Activated T-cell treated with anti-CD3 and anti-CD28 coated beads, Interleukin-2, amount 50 U/mL, for 72 hours (primary cell): ENCODE results near the gene USP37. TPM values are rescaled to one million over a fixed set of nuclear protein-coding genes. Genes with fewer than 3 reads are reported as not detected.

Source experiments
- ATAC-seq, 2 donors: fragments of 150-1000 bp; cut with Tn5 transposase; replicated peaks in 1 of 2; 2 replicates each; pipeline ENCODE4 v1.10.0; 2021; ENCODE audit warnings: moderate library complexity in 2 of 2, mild to moderate bottlenecking in 1 of 2
- DNase-seq, 2 donors: peaks; one replicate each; pipeline ENCODE4 v3.0.0; 2021 to 2022; ENCODE audit warnings: mixed read lengths in 1 of 2
- H3K27ac Mint-ChIP-seq: one replicate; pipeline ENCODE4 v1.8.0; 2022; ENCODE audit warnings: mild to moderate bottlenecking, moderate library complexity, mixed read lengths
- H3K27me3 Mint-ChIP-seq: one replicate; pipeline ENCODE4 v1.8.0; 2022; ENCODE audit warnings: low read depth, mixed read lengths
- H3K36me3 Mint-ChIP-seq, 2 donors: one replicate each; pipeline ENCODE4 v1.8.0; 2022; ENCODE audit warnings: mixed read lengths in 2 of 2, mild to moderate bottlenecking in 1 of 2; ENCODE audit not compliant: insufficient read depth in 2 of 2
- H3K4me1 Mint-ChIP-seq: one replicate; pipeline ENCODE4 v1.8.0; 2022; ENCODE audit warnings: low read depth, mixed read lengths
- H3K4me3 Mint-ChIP-seq, 2 donors: one replicate each; pipeline ENCODE4 v1.8.0; 2022; ENCODE audit warnings: mild to moderate bottlenecking in 2 of 2, mixed read lengths in 2 of 2, moderate library complexity in 2 of 2
- H3K9me3 Mint-ChIP-seq, 2 donors: one replicate each; pipeline ENCODE4 v1.8.0; 2022; ENCODE audit warnings: mixed read lengths in 2 of 2
- total RNA-seq, 2 donors: library from RNA; stranded (reverse); gene quantifications; one replicate each; pipeline ENCODE4 v1.2.3, GENCODE V29; 2022

USP37 gene
- total RNA-seq, 2 donors from 2014 or later, result 31.6 to 35.3 TPM

DNA sequence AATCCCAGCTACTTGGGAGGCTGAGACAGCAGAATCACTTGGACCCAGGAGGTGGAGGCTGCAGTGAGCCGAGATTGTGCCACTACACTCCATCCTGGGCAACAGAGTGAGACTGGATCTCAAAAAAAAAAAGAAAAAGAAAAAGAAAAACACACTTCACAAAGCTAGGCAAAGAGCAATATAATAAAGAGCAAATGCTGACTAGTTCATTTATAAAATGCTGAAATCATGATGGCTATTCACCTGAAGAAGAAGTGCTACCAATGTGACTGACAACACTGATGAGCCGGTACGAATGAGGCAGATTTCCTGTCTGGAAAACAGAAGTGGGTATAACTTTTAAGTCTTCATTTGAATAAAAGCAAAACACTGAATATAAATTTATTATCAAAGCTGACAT lies 111.3 kb downstream of the USP37 start:
- Mint-ChIP-seq H3K4me1 (no peaks in the 10 kb centered on the region), H3K4me3 (no peak overlapping the region), H3K36me3 (peaks cover 15 to 42% of the 10 kb centered on the region in 2 donors), H3K27me3 (no peaks in the 10 kb centered on the region), H3K27ac (no peak overlapping the region), H3K9me3 (peaks cover 0 to 5% of the 10 kb centered on the region in 2 donors)
- no peak for DNase-seq
- no peak for ATAC-seq

DNA sequence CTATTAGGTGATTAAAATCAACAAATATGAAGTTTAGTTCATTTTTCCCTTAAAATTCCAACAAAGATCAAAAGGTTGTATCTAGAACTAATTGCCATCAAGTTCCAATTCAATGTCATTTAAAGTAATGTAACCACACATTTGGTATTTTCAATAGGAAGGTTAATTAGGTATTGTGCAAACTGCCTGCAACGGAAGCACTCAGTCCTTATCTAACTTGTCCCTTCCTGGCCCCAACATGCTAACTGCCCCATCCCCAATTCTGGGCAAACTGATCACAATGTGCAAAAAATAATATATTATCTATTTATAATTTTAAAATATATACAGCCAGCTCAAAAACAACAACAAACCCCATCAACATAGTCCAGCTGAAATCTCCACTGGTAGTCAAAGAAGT lies 116.1 kb downstream of the USP37 start:
- H3K27ac Mint-ChIP-seq, result no peak overlapping the region
- H3K4me1 Mint-ChIP-seq, result no peaks in the 10 kb centered on the region
- DNase-seq (no peak), ATAC-seq (no peak)
- peaks cover 13 to 43% of the 10 kb centered on the region in 2 donors for H3K36me3 Mint-ChIP-seq
- H3K27me3 Mint-ChIP-seq, result no peaks in the 10 kb centered on the region
- peaks cover 0 to 5% of the 10 kb centered on the region in 2 donors for H3K9me3 Mint-ChIP-seq
- no peak overlapping the region for H3K4me3 Mint-ChIP-seq

DNA sequence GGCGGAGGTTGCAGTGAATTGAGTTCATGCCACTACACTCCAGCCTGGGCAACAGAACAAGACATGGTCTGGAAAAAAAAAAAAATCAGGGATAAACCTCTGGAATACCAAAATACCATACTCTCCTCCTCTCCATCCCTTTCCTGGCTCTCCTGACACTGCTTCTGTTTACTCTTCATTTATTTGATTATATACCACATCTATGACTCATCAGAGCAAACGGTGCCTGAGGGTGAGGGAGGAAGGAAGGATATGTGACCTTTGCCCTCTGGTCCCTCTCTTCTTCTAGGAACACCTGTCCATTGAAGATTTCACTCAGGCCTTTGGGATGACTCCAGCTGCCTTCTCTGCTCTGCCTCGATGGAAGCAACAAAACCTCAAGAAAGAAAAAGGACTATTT lies 119.2 kb downstream of the USP37 start:
- ATAC-seq, result no peak
- no peak overlapping the region for H3K27ac Mint-ChIP-seq

DNA sequence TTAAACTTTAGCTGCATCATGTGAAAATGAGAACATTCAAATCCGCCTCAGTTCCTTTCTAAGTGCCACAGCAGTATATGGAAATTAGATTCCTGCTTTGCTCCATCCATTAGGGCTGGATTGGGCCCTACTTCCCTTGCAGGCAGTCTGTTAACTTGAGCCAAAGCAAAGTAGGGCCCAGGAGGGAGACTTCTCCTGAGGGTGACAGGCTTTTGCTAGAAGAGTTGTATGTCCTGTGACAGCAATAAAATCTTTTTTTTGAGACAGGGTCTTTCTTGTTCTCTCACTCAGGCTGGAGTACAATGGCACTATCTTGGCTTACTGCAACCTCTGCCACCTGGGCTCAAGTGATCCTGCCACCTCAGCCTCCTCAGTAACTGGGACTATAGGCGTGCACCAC lies 121.1 kb downstream of the USP37 start:
- ATAC-seq (no peak), DNase-seq (no peak)
- Mint-ChIP-seq H3K27me3 (no peaks in the 10 kb centered on the region), H3K4me3 (no peak overlapping the region), H3K36me3 (peaks cover 2 to 16% of the 10 kb centered on the region in 2 donors), H3K4me1 (no peaks in the 10 kb centered on the region), H3K9me3 (no peaks in the 10 kb centered on the region), H3K27ac (no peak overlapping the region)

More for the DNA sequence above, 119.2 kb downstream of the USP37 start:
- H3K4me1 Mint-ChIP-seq, result no peaks in the 10 kb centered on the region
- H3K27me3 Mint-ChIP-seq, result no peaks in the 10 kb centered on the region
- H3K36me3 Mint-ChIP-seq, result peaks cover 2 to 20% of the 10 kb centered on the region in 2 donors
- H3K9me3 Mint-ChIP-seq, result no peaks in the 10 kb centered on the region
- no peak overlapping the region for H3K4me3 Mint-ChIP-seq
- DNase-seq, result no peak

DNA sequence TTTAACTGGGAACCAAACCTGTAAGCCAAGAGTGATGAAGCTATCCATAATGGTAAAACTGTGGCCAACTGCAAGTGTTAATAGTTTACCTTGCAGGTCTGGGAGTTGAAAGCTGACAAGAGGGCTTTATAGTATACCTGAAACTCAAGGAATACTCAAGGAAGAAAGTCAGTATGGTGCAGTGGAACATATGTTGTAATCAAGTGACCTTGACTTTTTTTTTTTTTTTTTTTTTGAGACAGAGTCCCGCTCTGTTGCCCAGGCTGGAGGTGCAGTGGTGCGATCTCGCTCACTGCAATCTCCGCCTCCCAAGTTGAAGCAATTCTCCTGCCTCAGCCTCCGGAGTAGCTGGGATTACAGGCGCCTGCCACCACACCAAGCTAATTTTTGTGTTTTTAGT lies 121.6 kb downstream of the USP37 start:
- no peaks in the 10 kb centered on the region for H3K27me3 Mint-ChIP-seq
- ATAC-seq (no peak), DNase-seq (no peak)
- no peaks in the 10 kb centered on the region for H3K4me1 Mint-ChIP-seq
- no peaks in the 10 kb centered on the region for H3K9me3 Mint-ChIP-seq
- H3K4me3 Mint-ChIP-seq, result no peak overlapping the region
- H3K36me3 Mint-ChIP-seq, result peaks cover 2 to 15% of the 10 kb centered on the region in 2 donors
- H3K27ac Mint-ChIP-seq, result no peak overlapping the region

DNA sequence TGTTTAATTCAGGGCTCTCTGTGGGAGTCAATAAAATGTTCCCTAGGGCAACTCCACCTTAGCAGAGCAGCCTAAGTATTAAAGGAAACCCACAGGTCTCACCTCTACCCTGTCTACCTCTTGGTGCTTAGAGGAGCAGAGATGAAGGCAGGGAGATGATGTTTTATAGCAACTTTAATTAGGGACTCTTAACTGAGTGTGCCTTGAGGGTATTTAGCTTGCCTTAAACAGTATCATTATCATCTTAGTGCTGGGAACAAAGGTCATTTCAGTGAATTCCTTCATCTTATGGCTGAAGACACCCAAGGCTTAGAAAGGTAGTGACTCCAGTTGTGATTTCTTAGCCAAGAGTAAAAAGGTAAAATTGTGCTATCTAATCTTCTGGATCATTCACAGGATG lies 122.5 kb downstream of the USP37 start:
- Mint-ChIP-seq H3K36me3 (peaks cover 2 to 13% of the 10 kb centered on the region in 2 donors), H3K4me1 (no peaks in the 10 kb centered on the region), H3K27ac (no peak overlapping the region), H3K27me3 (no peaks in the 10 kb centered on the region), H3K9me3 (no peaks in the 10 kb centered on the region), H3K4me3 (no peak overlapping the region)
- DNase-seq (no peak), ATAC-seq (no peak)

DNA sequence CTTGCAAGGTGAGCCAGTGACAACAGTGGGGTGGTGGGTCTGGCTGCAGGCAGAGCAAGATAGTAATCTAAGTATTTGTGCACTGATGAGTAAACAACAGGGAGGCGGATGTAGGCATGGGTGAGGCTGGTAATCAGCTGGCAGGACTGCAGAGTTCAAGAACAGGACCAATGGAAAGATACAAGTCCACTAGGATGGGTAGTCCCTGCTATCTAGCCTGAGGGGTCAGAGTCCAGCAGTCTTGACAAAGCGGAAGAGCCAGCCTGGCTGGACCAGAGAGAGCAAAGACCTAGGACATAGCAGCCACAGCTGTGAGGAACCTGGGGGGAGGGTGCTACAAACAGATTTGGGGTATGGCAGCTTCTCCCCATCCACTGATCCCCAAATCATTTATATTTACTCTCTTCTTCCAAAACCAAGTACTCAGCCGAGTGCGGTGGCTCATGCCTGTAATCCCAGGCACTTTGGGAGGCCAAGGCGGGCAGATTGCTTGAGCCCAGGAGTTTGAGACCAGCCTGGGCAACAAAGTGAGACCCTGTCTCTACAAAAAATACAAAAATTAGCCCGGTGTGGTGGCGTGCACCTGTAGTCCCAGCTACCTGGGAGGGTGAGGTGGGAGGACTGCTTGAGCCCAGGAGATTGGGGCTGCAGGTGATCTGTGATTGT lies 123.3 kb downstream of the USP37 start:
- DNase-seq (no peak), ATAC-seq (no peak)
- Mint-ChIP-seq H3K4me3 (no peak overlapping the region), H3K27ac (no peak overlapping the region), H3K27me3 (no peaks in the 10 kb centered on the region), H3K9me3 (no peaks in the 10 kb centered on the region), H3K4me1 (no peaks in the 10 kb centered on the region), H3K36me3 (peaks cover 2 to 13% of the 10 kb centered on the region in 2 donors)

DNA sequence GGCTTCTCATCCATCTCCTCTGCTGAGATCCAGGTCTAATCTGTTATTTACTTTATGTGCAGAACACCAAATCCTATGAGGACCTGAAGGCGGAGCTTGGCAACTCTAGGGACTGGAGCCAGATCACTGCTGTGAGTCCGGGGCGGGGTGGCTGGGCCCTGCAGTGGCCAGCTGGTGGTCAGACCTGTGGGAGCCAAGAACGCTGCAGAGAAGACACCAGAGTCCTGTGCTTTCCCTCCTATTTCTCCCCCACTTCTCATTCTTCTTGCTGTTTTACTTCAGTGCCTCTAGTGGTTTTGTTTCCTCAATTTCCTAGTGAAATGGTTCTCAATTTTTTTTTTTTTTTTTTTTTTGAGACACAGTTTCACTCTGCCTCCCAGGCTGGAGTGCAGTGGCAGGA lies 129.6 kb downstream of the USP37 start:
- no peak overlapping the region for H3K27ac Mint-ChIP-seq
- ATAC-seq (no peak), DNase-seq (no peak)
- no peaks in the 10 kb centered on the region for H3K9me3 Mint-ChIP-seq
- H3K4me1 Mint-ChIP-seq, result no peaks in the 10 kb centered on the region
- H3K4me3 Mint-ChIP-seq, result no peak overlapping the region
- no peaks in the 10 kb centered on the region for H3K27me3 Mint-ChIP-seq
- no peaks in the 10 kb centered on the region for H3K36me3 Mint-ChIP-seq

DNA sequence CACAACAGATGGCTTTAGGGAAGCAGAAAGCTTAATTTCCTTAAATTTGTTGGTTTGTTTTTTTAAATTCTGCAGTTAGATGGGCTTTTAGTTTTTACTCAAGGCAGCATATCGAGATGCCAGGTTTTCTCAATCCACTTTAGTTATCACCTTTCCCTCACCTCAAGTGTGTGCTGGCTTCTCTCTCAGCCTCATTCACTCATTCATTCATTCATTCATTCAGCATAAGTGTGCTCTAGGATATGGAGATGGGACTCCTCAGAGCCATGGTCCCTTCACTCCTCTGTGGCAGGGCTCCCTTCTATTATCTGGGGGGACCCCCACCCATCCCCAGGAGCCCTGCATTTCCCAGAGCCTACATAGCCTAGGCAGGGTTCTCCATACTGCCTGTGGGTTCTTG lies 130.2 kb downstream of the USP37 start:
- no peak overlapping the region for H3K27ac Mint-ChIP-seq
- ATAC-seq (no peak), DNase-seq (no peak)
- H3K9me3 Mint-ChIP-seq, result no peaks in the 10 kb centered on the region
- no peaks in the 10 kb centered on the region for H3K27me3 Mint-ChIP-seq
- no peak overlapping the region for H3K4me3 Mint-ChIP-seq
- no peaks in the 10 kb centered on the region for H3K36me3 Mint-ChIP-seq
- no peaks in the 10 kb centered on the region for H3K4me1 Mint-ChIP-seq

DNA sequence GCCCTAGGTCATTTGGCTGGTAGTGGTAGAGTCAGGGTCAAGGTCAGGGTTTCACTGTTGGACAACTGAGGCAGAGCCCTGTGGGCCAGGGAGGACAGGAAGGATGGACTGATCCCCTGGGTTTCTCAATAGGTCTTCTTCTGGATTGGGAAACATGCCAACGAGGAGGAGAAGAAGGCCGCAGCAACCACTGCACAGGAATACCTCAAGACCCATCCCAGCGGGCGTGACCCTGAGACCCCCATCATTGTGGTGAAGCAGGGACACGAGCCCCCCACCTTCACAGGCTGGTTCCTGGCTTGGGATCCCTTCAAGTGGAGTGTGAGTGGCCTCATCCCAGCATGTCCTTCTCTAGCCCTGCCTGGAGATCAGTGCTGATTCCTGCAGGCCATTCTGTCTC lies 131.2 kb downstream of the USP37 start:
- no peak for ATAC-seq
- DNase-seq, result no peak
- Mint-ChIP-seq H3K27ac (no peak overlapping the region), H3K4me1 (no peaks in the 10 kb centered on the region), H3K4me3 (no peak overlapping the region), H3K9me3 (no peaks in the 10 kb centered on the region), H3K27me3 (no peaks in the 10 kb centered on the region), H3K36me3 (no peaks in the 10 kb centered on the region)

DNA sequence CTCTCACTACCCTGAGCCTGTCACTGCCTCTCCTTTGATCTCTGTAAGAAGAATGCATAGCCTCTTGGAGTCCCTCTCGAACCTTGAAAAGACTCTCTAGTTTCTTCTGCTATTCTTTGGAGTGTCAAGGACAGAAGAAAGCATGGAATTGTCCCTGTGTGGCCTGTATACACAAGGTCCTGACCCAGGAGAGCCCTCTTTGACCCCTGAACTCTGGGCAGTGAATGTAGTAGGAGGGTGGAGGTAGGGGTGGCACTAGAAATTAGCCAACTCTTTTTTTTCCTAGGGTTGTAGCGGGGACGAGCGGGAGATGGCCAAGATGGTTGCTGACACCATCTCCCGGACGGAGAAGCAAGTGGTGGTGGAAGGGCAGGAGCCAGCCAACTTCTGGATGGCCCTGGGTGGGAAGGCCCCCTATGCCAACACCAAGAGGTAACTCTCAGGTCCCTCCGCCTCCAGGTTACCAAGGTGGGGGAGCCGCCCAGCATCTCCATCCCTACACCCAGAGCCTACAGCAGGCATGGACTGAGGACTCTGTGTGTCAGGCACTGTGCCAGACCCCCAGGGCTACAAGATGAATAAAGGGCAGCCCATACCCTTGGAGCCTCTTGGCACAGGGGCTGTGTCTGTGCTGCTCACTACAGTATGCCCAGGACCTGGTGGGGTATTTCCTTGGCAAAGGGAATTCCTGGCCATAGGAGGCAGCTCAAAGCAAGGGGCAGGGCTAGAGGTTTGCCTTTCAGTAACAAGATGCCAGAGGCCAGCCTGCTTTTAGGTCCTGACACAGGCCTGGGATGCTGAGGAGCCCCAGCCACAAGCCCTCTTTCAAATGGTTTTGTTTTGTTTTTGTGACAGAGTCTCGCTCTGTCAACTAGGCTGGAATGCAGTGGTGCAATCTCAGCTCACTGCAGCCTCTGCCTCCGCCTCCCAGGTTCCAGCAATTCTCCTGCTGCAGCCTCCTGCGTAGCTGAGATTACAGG lies 132.9 kb downstream of the USP37 start:
- DNase-seq (no peak), ATAC-seq (no peak)
- Mint-ChIP-seq H3K27me3 (no peaks in the 10 kb centered on the region), H3K4me1 (no peaks in the 10 kb centered on the region), H3K36me3 (no peaks in the 10 kb centered on the region), H3K9me3 (no peaks in the 10 kb centered on the region), H3K27ac (no peak overlapping the region), H3K4me3 (no peak overlapping the region)

DNA sequence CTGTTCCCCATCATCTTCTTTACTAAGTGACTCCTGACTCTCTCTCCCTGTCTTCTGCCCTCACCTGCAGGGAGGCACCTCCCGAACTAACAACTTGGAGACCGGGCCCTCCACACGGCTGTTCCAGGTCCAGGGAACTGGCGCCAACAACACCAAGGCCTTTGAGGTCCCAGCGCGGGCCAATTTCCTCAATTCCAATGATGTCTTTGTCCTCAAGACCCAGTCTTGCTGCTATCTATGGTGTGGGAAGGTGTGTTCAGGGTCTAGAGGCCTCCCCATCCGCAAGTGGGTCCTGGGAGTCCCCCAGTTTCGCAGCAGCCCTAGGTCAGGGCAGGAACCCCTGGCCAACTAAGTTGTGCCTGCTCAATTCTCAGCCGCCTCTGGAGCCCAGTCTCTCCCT lies 133.7 kb downstream of the USP37 start:
- H3K4me1 Mint-ChIP-seq, result no peaks in the 10 kb centered on the region

DNA sequence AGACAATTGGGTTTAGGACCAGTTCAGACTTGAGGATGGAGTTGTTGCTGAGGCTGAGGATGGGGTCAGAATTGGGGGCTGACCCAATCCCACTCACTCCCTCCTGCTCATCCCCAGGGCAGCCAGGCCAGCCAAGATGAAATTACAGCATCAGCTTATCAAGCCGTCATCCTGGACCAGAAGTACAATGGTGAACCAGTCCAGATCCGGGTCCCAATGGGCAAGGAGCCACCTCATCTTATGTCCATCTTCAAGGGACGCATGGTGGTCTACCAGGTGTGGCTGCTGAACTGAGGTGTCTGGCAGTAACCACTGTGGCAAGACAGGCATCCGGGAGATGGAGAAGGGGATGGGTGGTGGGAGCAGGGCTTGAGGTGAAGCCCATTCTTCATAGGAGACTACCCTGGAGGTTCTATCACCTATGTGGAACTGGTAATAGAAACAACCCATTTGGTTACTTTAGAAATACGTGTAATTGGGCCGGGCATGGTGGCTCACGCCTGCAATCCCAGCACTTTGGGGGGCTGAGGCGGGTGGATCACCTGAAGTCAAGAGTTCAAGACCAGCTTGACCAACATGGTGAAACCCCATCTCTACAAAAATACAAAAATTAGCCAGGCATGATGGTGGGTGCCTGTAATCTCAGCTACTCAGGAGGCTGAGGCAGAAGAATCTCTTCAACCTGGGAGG lies 135.3 kb downstream of the USP37 start:
- Mint-ChIP-seq H3K9me3 (no peaks in the 10 kb centered on the region), H3K27ac (no peak overlapping the region), H3K27me3 (no peaks in the 10 kb centered on the region), H3K4me3 (no peak overlapping the region), H3K4me1 (no peaks in the 10 kb centered on the region), H3K36me3 (no peaks in the 10 kb centered on the region)
- ATAC-seq (no peak), DNase-seq (no peak)

More for the DNA sequence above, 133.7 kb downstream of the USP37 start:
- no peaks in the 10 kb centered on the region for H3K27me3 Mint-ChIP-seq
- no peaks in the 10 kb centered on the region for H3K36me3 Mint-ChIP-seq
- H3K27ac Mint-ChIP-seq, result no peak overlapping the region
- ATAC-seq (no peak), DNase-seq (no peak)
- no peak overlapping the region for H3K4me3 Mint-ChIP-seq
- no peaks in the 10 kb centered on the region for H3K9me3 Mint-ChIP-seq
